ENCODE results near the gene IFNAR1. TPM values are rescaled to one million over a fixed set of nuclear protein-coding genes. Genes with fewer than 3 reads are reported as not detected.

IFNAR1 gene
- total RNA-seq, 6 experiments from 2014 or later = 42.0 to 49.7 (median 43.6) TPM

- H3K4me3 Mint-ChIP-seq = no peak overlapping the region
Observed at GRCh38 chr21:33286076-33286475, 38.7 kb upstream of the IFNAR1 start.

GRCh38 chr21:33286600-33287456 lies 37.9 kb upstream of the IFNAR1 start:
- no peaks in the 10 kb centered on the region; the same call in none of the 2 replicates for H3K27me3 Mint-ChIP-seq (ENCODE audit: insufficient read depth)
- no peaks in the 10 kb centered on the region for H3K9me3 Mint-ChIP-seq
- DNase-seq = peak; percentile 33
- H3K36me3 Mint-ChIP-seq (ENCODE audit: low read depth) = peaks cover 17% of the 10 kb centered on the region
- H3K4me3 Mint-ChIP-seq = no peak overlapping the region
- no peak for TF ChIP-seq CTCF (IDR thresholded peaks at IDR 0.05)
- H3K27ac Mint-ChIP-seq = peak overlapping the region; percentile 62
- H3K4me1 Mint-ChIP-seq (ENCODE audit: low read depth) = peaks cover 20% of the 10 kb centered on the region

More at GRCh38 chr21:33286076-33286475, 38.7 kb upstream of the IFNAR1 start:
- TF ChIP-seq CTCF (IDR thresholded peaks at IDR 0.05) = no peak
- Mint-ChIP-seq H3K27ac (no peak overlapping the region), H3K4me1 (ENCODE audit: low read depth) (peaks cover 20% of the 10 kb centered on the region), H3K27me3 (ENCODE audit: insufficient read depth) (no peaks in the 10 kb centered on the region; the same call in 1 of the 2 replicates), H3K9me3 (no peaks in the 10 kb centered on the region), H3K36me3 (ENCODE audit: low read depth) (peaks cover 19% of the 10 kb centered on the region)
- no peak for DNase-seq

GRCh38 chr21:33289199-33289819 lies 35.5 kb upstream of the IFNAR1 start:
- Mint-ChIP-seq H3K4me1 (ENCODE audit: low read depth) (peaks cover 20% of the 10 kb centered on the region), H3K9me3 (no peaks in the 10 kb centered on the region), H3K4me3 (no peak overlapping the region), H3K27ac (no peak overlapping the region), H3K36me3 (ENCODE audit: low read depth) (peaks cover 12% of the 10 kb centered on the region), H3K27me3 (ENCODE audit: insufficient read depth) (no peaks in the 10 kb centered on the region; the same call in none of the 2 replicates)
- no peak for TF ChIP-seq CTCF (IDR thresholded peaks at IDR 0.05)
- DNase-seq = no peak

- H3K4me3 Mint-ChIP-seq = no peak overlapping the region
- DNase-seq = no peak
Observed at GRCh38 chr21:33290441-33290840, 34.3 kb upstream of the IFNAR1 start.

GRCh38 chr21:33291686-33292085 lies 33.1 kb upstream of the IFNAR1 start:
- Mint-ChIP-seq H3K9me3 (no peaks in the 10 kb centered on the region), H3K36me3 (ENCODE audit: low read depth) (peaks cover 7% of the 10 kb centered on the region), H3K4me3 (no peak overlapping the region), H3K4me1 (ENCODE audit: low read depth) (peaks cover 8% of the 10 kb centered on the region), H3K27ac (no peak overlapping the region), H3K27me3 (ENCODE audit: insufficient read depth) (no peaks in the 10 kb centered on the region; the same call in none of the 2 replicates)
- TF ChIP-seq CTCF (IDR thresholded peaks at IDR 0.05) = no peak
- no peak for DNase-seq

More at GRCh38 chr21:33290441-33290840, 34.3 kb upstream of the IFNAR1 start:
- Mint-ChIP-seq H3K9me3 (no peaks in the 10 kb centered on the region), H3K27ac (no peak overlapping the region), H3K27me3 (ENCODE audit: insufficient read depth) (no peaks in the 10 kb centered on the region; the same call in none of the 2 replicates), H3K4me1 (ENCODE audit: low read depth) (peaks cover 20% of the 10 kb centered on the region), H3K36me3 (ENCODE audit: low read depth) (peaks cover 7% of the 10 kb centered on the region)
- TF ChIP-seq CTCF (IDR thresholded peaks at IDR 0.05) = no peak

Data from HFFc6 (cell line).